Bronchial epithelial cell (primary cell): ENCODE results near the gene ZNF362. TPM values are rescaled to one million over a fixed set of nuclear protein-coding genes. Genes with fewer than 3 reads are reported as not detected.
A peak's percentile ranks its signal among the peaks of the same experiment; 100 is the strongest.

Experiments
- DNase-seq: peaks from one replicate; pipeline ENCODE4 v3.0.0-alpha.2; 2010; ENCODE audit warnings: low read depth
- FAIRE-seq: peaks from 2 replicates; lab custom pipeline; 2011; peaks lifted over from hg19 to GRCh38; lab: Jason Lieb, UNC
- H3K27me3 ChIP-seq: 2 replicates; pipeline ENCODE4 v1.5.1; 2011; ENCODE audit warnings: low read length; ENCODE audit not compliant: control insufficient read depth, insufficient read depth
- H3K36me3 ChIP-seq: 2 replicates; pipeline ENCODE4 v1.5.1; 2011; ENCODE audit warnings: low read length; ENCODE audit not compliant: control insufficient read depth, insufficient read depth
- H3K4me3 ChIP-seq: 2 replicates; pipeline ENCODE4 v1.5.1; 2011; ENCODE audit warnings: mild to moderate bottlenecking, low read depth, low read length, control low read depth
- CTCF ChIP-seq: IDR thresholded peaks from 2 replicates; pipeline ENCODE4 v1.5.1; 2011; ENCODE audit warnings: mild to moderate bottlenecking, moderate library complexity, low read length, control low read depth, inconsistent platforms; ENCODE audit not compliant: insufficient read depth, severe bottlenecking
- total RNA-seq: library from RNA; depleted of rRNA; stranded (reverse); fragments of >200 nt; gene quantifications from 2 replicates; pipeline ENCODE4 v1.2.1, GENCODE V29; 2014

ZNF362 gene
- total RNA-seq, 1 donor from 2014 or later: 1.1 TPM

- H3K4me3 ChIP-seq: no peak overlapping the region
- no peak for TF ChIP-seq CTCF
- H3K27me3 ChIP-seq: no peaks in the 10 kb centered on the region
- peak; percentile 95 for DNase-seq
- no peak for FAIRE-seq
- H3K36me3 ChIP-seq: peaks cover 5% of the 10 kb centered on the region
These were observed 85.9 kb downstream of the ZNF362 start for GRCh38 chr1:33342041-33342723.

DNA sequence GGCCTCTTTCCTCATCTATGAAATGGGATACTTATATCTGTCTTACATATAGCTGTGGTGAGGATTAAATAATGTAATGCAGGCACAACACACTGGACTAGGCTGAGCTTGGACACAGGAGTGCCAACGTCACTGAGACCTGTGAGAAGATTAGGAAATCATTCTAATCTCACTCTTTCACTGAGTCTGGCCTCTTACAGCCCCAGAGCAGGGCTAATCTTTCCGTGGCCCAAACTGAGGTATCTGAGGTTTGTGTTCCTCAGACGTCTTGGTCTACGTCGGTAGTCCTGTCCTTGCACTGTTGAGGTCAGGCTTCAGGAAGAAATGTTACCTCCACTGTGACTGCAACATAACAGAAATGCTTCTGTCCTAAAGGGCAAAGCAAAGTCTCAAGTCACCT is 87.2 kb downstream of the ZNF362 start:
- DNase-seq (no peak), FAIRE-seq (no peak)
- H3K36me3 ChIP-seq: peaks cover 6% of the 10 kb centered on the region
- H3K27me3 ChIP-seq: no peaks in the 10 kb centered on the region
- no peak for TF ChIP-seq CTCF
- H3K4me3 ChIP-seq: no peak overlapping the region

DNA sequence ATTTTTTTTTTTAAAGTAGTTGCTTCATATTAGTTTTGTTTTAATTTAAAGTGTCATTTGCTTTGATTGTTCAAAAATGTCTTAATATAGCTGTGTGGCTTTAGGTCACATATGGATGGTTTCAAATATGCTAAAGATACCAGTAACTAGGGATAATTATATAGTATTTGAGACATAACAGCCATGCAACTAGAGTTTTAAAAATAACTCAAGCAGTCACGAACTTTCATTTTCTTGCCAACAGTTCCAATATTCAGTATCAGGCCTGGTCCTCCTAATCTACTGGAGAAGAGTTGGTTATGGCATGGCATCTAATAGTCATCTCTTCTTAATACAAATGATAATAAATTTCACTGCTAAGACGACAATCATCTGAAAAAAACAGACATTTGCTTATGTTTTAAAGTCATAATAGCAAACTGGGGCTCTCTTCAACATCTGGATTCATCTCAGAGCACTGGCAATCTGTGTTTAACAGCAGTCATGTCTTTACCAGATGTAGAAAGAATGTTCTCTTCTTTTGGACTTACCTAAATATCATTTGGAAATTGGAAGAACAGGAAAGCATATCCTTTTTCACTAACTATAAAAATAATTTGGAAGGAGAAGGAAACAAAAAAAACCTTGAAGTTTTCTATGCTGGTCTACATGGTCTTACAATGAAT is 88.7 kb downstream of the ZNF362 start:
- peaks cover 6% of the 10 kb centered on the region for H3K36me3 ChIP-seq
- no peak overlapping the region for H3K4me3 ChIP-seq
- TF ChIP-seq CTCF: no peak
- no peaks in the 10 kb centered on the region for H3K27me3 ChIP-seq
- FAIRE-seq (no peak), DNase-seq (no peak)

- Histone ChIP-seq H3K27me3 (no peaks in the 10 kb centered on the region), H3K36me3 (peaks cover 6% of the 10 kb centered on the region), H3K4me3 (peak overlapping the region; percentile 79)
- TF ChIP-seq CTCF: no peak
- no peak for FAIRE-seq
- DNase-seq: no peak
These were observed 90.2 kb downstream of the ZNF362 start for GRCh38 chr1:33346533-33346926.

DNA sequence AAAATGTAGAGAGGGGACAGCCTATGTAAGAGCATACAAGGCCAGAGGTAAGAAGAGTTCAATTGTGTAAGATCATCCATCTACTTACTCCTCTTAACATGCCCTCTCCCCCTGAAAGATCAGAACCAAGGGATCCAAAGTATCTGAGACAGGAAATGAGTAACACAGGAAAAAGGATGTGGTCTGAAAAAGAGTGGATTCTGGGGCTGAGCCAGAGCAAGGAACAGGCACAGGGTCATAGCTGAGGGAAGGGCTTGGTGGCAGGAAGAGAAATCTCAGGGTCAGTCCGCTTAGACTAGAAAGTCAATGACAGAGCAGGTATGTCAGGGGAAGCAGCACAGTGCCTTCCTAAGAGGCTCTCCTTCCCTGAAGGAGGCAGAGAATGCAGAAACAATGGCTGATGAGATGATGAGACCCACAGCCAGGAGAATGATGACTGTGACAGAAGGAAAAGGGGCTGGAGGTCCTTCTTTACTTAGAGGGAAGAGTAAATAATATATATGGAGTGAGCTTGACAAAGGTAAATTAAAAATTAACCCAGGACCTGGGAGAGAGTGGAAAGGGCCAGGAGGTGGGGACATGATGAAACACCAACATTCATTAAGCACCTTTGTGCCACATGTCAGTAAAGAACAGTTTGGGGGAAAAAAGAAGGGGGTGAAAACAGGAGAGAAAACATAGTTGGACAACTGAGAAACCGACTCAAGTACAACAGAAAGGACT is 90.8 kb downstream of the ZNF362 start:
- Histone ChIP-seq H3K4me3 (peak overlapping the region; percentile 79), H3K27me3 (no peaks in the 10 kb centered on the region), H3K36me3 (peaks cover 3% of the 10 kb centered on the region)
- FAIRE-seq: no peak
- TF ChIP-seq CTCF: no peak
- peak; percentile 93 for DNase-seq
